Vagina (tissue), 2 donors: ENCODE results near the gene INAFM2. TPM values are rescaled to one million over a fixed set of nuclear protein-coding genes. Genes with fewer than 3 reads are reported as not detected.

Experiments
- DNase-seq, 2 donors: peaks; one replicate each; pipeline ENCODE4 v3.0.0-alpha.2; 2017; ENCODE audit errors: extremely low spot score in 2 of 2
- H3K27ac ChIP-seq: fragments of 200-600 bp; sonication (generic); one replicate; pipeline ENCODE4 v1.5.1; 2019
- H3K27me3 ChIP-seq: fragments of 200-600 bp; sonication (generic); one replicate; pipeline ENCODE4 v1.5.1; 2019
- H3K36me3 ChIP-seq, 2 donors: fragments of 200-600 bp; sonication (generic); one replicate each; pipeline ENCODE4 v1.5.1; 2017 to 2019
- H3K4me1 ChIP-seq: fragments of 200-600 bp; sonication (generic); one replicate; pipeline ENCODE4 v1.5.1; 2019
- H3K4me3 ChIP-seq, 2 donors: fragments of 200-600 bp; sonication (generic); 1 replicate in 1 of 2; 2 replicates in 1 of 2; pipeline ENCODE4 v1.5.1; 2016 to 2019
- H3K9me3 ChIP-seq: fragments of 200-600 bp; sonication (generic); one replicate; pipeline ENCODE4 v1.5.1; 2019
- CTCF ChIP-seq, 3 experiments: fragments of 450-650 bp in 2 of 3; fragments of 200-600 bp in 1 of 3; sonication (generic) in 1 of 3; IDR thresholded peaks; one replicate each; pipeline ENCODE4 v1.5.1; 2017 to 2019; ENCODE audit warnings: antibody characterized with exemption in 3 of 3, mild to moderate bottlenecking in 2 of 3, moderate library complexity in 2 of 3
- POLR2A ChIP-seq, 2 donors: fragments of 450-650 bp; IDR thresholded peaks; one replicate each; pipeline ENCODE4 v1.6.1; 2017; ENCODE audit warnings: antibody characterized with exemption in 2 of 2, mild to moderate bottlenecking in 2 of 2, moderate library complexity in 2 of 2
- POLR2AphosphoS5 ChIP-seq, 2 donors: sonication (generic); formaldehyde crosslinking; IDR thresholded peaks; one replicate each; pipeline ENCODE4 v1.9.0; 2017; ENCODE audit warnings: antibody characterized with exemption in 2 of 2, mild to moderate bottlenecking in 2 of 2, low read depth in 1 of 2; ENCODE audit not compliant: insufficient read depth in 1 of 2
- intact Hi-C: fragments of 100-400 bp; cut with DNase I; formaldehyde crosslinking; loops from one replicate; pipeline ENCODE4 v1.15.1; 2023
- total RNA-seq: library from RNA; depleted of rRNA; stranded (reverse); fragments of >200 nt; gene quantifications from one replicate; pipeline ENCODE4 v1.2.3, GENCODE V29; 2016

INAFM2 gene
- total RNA-seq, 1 donor from 2014 or later, result 5.2 TPM

- Histone ChIP-seq H3K4me3 (no peak overlapping the region), H3K36me3 (no peaks in the 10 kb centered on the region), H3K27me3 (no peaks in the 10 kb centered on the region), H3K4me1 (peaks cover 14% of the 10 kb centered on the region), H3K9me3 (no peaks in the 10 kb centered on the region), H3K27ac (no peak overlapping the region)
- DNase-seq, result no peak
- intact Hi-C loops, result no loop called here
- no peak for TF ChIP-seq CTCF (IDR thresholded peaks at IDR 0.05)
- TF ChIP-seq POLR2A (IDR thresholded peaks at IDR 0.05), result no peak
- TF ChIP-seq POLR2AphosphoS5 (IDR thresholded peaks at IDR 0.05; ENCODE audit: insufficient read depth in 1 of 2, low read depth in 1 of 2), result no peak
Measured at GRCh38 chr15:40360015-40360414, 36.5 kb downstream of the INAFM2 start.

GRCh38 chr15:40361640-40362039 lies 38.1 kb downstream of the INAFM2 start:
- Histone ChIP-seq H3K27me3 (no peaks in the 10 kb centered on the region), H3K9me3 (no peaks in the 10 kb centered on the region), H3K27ac (no peak overlapping the region), H3K4me1 (peaks cover 14% of the 10 kb centered on the region), H3K4me3 (no peak overlapping the region), H3K36me3 (no peaks in the 10 kb centered on the region)
- DNase-seq, result no peak
- TF ChIP-seq POLR2AphosphoS5 (IDR thresholded peaks at IDR 0.05; ENCODE audit: insufficient read depth in 1 of 2, low read depth in 1 of 2), result no peak
- TF ChIP-seq POLR2A (IDR thresholded peaks at IDR 0.05), result no peak
- TF ChIP-seq CTCF (IDR thresholded peaks at IDR 0.05), result no peak
- intact Hi-C loops, result no loop called here

GRCh38 chr15:40363611-40364010 lies 40.1 kb downstream of the INAFM2 start:
- intact Hi-C loops, result no loop called here

GRCh38 chr15:40364251-40364650 lies 40.8 kb downstream of the INAFM2 start:
- Histone ChIP-seq H3K4me3 (no peak overlapping the region), H3K36me3 (no peaks in the 10 kb centered on the region), H3K27ac (no peak overlapping the region), H3K27me3 (no peaks in the 10 kb centered on the region), H3K4me1 (peaks cover 14% of the 10 kb centered on the region), H3K9me3 (no peaks in the 10 kb centered on the region)
- intact Hi-C loops, result no loop called here
- TF ChIP-seq CTCF (IDR thresholded peaks at IDR 0.05), result no peak
- TF ChIP-seq POLR2AphosphoS5 (IDR thresholded peaks at IDR 0.05; ENCODE audit: insufficient read depth in 1 of 2, low read depth in 1 of 2), result no peak
- no peak for DNase-seq

More at GRCh38 chr15:40363611-40364010, 40.1 kb downstream of the INAFM2 start:
- H3K4me1 ChIP-seq, result peaks cover 17% of the 10 kb centered on the region
- H3K27ac ChIP-seq, result no peak overlapping the region
- H3K27me3 ChIP-seq, result no peaks in the 10 kb centered on the region
- no peaks in the 10 kb centered on the region for H3K36me3 ChIP-seq
- H3K9me3 ChIP-seq, result no peaks in the 10 kb centered on the region
- TF ChIP-seq CTCF (IDR thresholded peaks at IDR 0.05) (no peak), POLR2AphosphoS5 (IDR thresholded peaks at IDR 0.05; ENCODE audit: insufficient read depth in 1 of 2, low read depth in 1 of 2) (no peak), POLR2A (IDR thresholded peaks at IDR 0.05) (no peak)
- no peak overlapping the region for H3K4me3 ChIP-seq
- no peak for DNase-seq

GRCh38 chr15:40365016-40365415 lies 41.5 kb downstream of the INAFM2 start:
- DNase-seq, result no peak
- H3K27me3 ChIP-seq, result no peaks in the 10 kb centered on the region
- H3K4me1 ChIP-seq, result peaks cover 14% of the 10 kb centered on the region
- H3K4me3 ChIP-seq, result no peak overlapping the region
- no peaks in the 10 kb centered on the region for H3K36me3 ChIP-seq
- no peak overlapping the region for H3K27ac ChIP-seq
- intact Hi-C loops, result no loop called here
- TF ChIP-seq POLR2AphosphoS5 (IDR thresholded peaks at IDR 0.05; ENCODE audit: insufficient read depth in 1 of 2, low read depth in 1 of 2), result no peak
- TF ChIP-seq POLR2A (IDR thresholded peaks at IDR 0.05), result no peak
- H3K9me3 ChIP-seq, result no peaks in the 10 kb centered on the region
